WTC11 (cell line): ENCODE measurements around the gene PCDHGA1. TPM values are rescaled to one million over a fixed set of nuclear protein-coding genes. Genes with fewer than 3 reads are reported as not detected.

Experiments used
- ATAC-seq: fragments of 200-7000 bp; cut with Tn5 transposase; 2 replicates; pipeline ENCODE4 v1.10.0; 2021; ENCODE audit warnings: mild to moderate bottlenecking, moderate library complexity
- CTCF ChIA-PET: fragments of 300-600 bp; sonication (Branson Sonifier 250); formaldehyde crosslinking; loops from one replicate; lab custom pipeline; 2021; ENCODE audit warnings: antibody characterized with exemption; lab: Charles Lee
- POLR2A ChIA-PET: fragments of 350-600 bp; sonication (Branson Sonifier 250); formaldehyde crosslinking; loops from one replicate; lab custom pipeline; 2021; ENCODE audit warnings: antibody characterized with exemption; lab: Charles Lee
- DNase-seq: peaks from one replicate; pipeline ENCODE4 v3.0.0; 2021; ENCODE audit warnings: low spot score
- H3K27ac Mint-ChIP-seq: 2 replicates; pipeline ENCODE4 v1.8.0; 2021; ENCODE audit warnings: mixed read lengths
- H3K27me3 Mint-ChIP-seq: 2 replicates; pipeline ENCODE4 v1.8.0; 2021; ENCODE audit warnings: low read depth, mild to moderate bottlenecking, moderate library complexity, mixed read lengths
- H3K36me3 Mint-ChIP-seq: 2 replicates; pipeline ENCODE4 v1.8.0; 2021; ENCODE audit warnings: mixed read lengths
- H3K4me1 Mint-ChIP-seq: 2 replicates; pipeline ENCODE4 v1.8.0; 2022; ENCODE audit warnings: mixed read lengths
- H3K4me3 Mint-ChIP-seq: 2 replicates; pipeline ENCODE4 v1.8.0; 2021; ENCODE audit warnings: mild to moderate bottlenecking, moderate library complexity, mixed read lengths
- H3K9me3 Mint-ChIP-seq: 2 replicates; pipeline ENCODE4 v1.8.0; 2021; ENCODE audit warnings: mixed read lengths
- ETV6 ChIP-seq: sonication (generic); formaldehyde crosslinking; IDR thresholded peaks from 2 replicates; pipeline ENCODE4 v1.8.1; 2022; ENCODE audit warnings: mild to moderate bottlenecking, missing genetic modification reagents
- NR1H2 ChIP-seq: sonication (generic); formaldehyde crosslinking; IDR thresholded peaks from 2 replicates; pipeline ENCODE4 v1.9.0; 2021; ENCODE audit warnings: mild to moderate bottlenecking, moderate library complexity, missing genetic modification reagents
- RORB ChIP-seq: fragments of 250-450 bp; sonication (Bioruptor Pico); IDR thresholded peaks from 2 replicates; pipeline ENCODE4 v1.9.0; 2021; ENCODE audit warnings: mild to moderate bottlenecking
- SMAD3 ChIP-seq: sonication (generic); formaldehyde crosslinking; IDR thresholded peaks from 2 replicates; pipeline ENCODE4 v1.8.0; 2022; ENCODE audit warnings: missing genetic modification reagents, mild to moderate bottlenecking, borderline replicate concordance
- SMAD4 ChIP-seq: sonication (generic); formaldehyde crosslinking; IDR thresholded peaks from 2 replicates; pipeline ENCODE4 v1.8.0; 2022; ENCODE audit warnings: mild to moderate bottlenecking, missing genetic modification reagents
- TEAD1 ChIP-seq: sonication (generic); formaldehyde crosslinking; IDR thresholded peaks from 2 replicates; pipeline ENCODE4 v1.8.0; 2022; ENCODE audit warnings: mild to moderate bottlenecking, missing genetic modification reagents
- ZBTB21 ChIP-seq: sonication (generic); formaldehyde crosslinking; IDR thresholded peaks from 2 replicates; pipeline ENCODE4 v1.8.1; 2023; ENCODE audit warnings: mild to moderate bottlenecking, missing genetic modification reagents, borderline replicate concordance
- ZNF423 ChIP-seq: fragments of 250-450 bp; sonication (Bioruptor Pico); IDR thresholded peaks from 2 replicates; pipeline ENCODE4 v2.1.2; 2022; ENCODE audit warnings: mild to moderate bottlenecking, moderate library complexity
- total RNA-seq: library from RNA; stranded (reverse); gene quantifications from 3 replicates; pipeline ENCODE4 v1.2.3, GENCODE V29; 2021
- TF ChIP-seq, protein P1 (sequence below): sonication (generic); formaldehyde crosslinking; conservative IDR thresholded peaks from 2 replicates; pipeline ENCODE4 v1.8.1; 2022; ENCODE audit warnings: mild to moderate bottlenecking, missing genetic modification reagents
- TF ChIP-seq, protein P2 (sequence below): sonication (generic); formaldehyde crosslinking; IDR thresholded peaks from 2 replicates; pipeline ENCODE4 v1.8.1; 2022; ENCODE audit warnings: low read depth, mild to moderate bottlenecking, moderate library complexity, missing genetic modification reagents, borderline replicate concordance
- TF ChIP-seq, protein P3 (sequence below): sonication (generic); formaldehyde crosslinking; IDR thresholded peaks from 2 replicates; pipeline ENCODE4 v1.8.1; 2023; ENCODE audit warnings: mild to moderate bottlenecking, missing genetic modification reagents
- TF ChIP-seq, protein P4 (sequence below): sonication (generic); formaldehyde crosslinking; IDR thresholded peaks from 2 replicates; pipeline ENCODE4 v1.8.1; 2023; ENCODE audit warnings: mild to moderate bottlenecking, moderate library complexity, missing genetic modification reagents
- TF ChIP-seq, protein P5 (sequence below): sonication (generic); formaldehyde crosslinking; IDR thresholded peaks from 2 replicates; pipeline ENCODE4 v1.8.0; 2022; ENCODE audit warnings: mild to moderate bottlenecking, missing genetic modification reagents
- TF ChIP-seq, protein P6 (sequence below): fragments of 250-450 bp; sonication (Bioruptor Pico); IDR thresholded peaks from 2 replicates; pipeline ENCODE4 v1.9.0; 2021; ENCODE audit warnings: moderate library complexity, mild to moderate bottlenecking, inconsistent platforms, borderline replicate concordance
- TF ChIP-seq, protein P7 (sequence below): sonication (generic); formaldehyde crosslinking; IDR thresholded peaks from 2 replicates; pipeline ENCODE4 v1.8.0; 2022; ENCODE audit warnings: mild to moderate bottlenecking, missing genetic modification reagents
- TF ChIP-seq, protein P8 (sequence below): sonication (generic); formaldehyde crosslinking; IDR thresholded peaks from 2 replicates; pipeline ENCODE4 v1.8.1; 2023; ENCODE audit warnings: mild to moderate bottlenecking, missing genetic modification reagents, borderline replicate concordance

The PCDHGA1 gene
- total RNA-seq, 1 experiment from 2014 or later = 1.5 TPM

DNA sequence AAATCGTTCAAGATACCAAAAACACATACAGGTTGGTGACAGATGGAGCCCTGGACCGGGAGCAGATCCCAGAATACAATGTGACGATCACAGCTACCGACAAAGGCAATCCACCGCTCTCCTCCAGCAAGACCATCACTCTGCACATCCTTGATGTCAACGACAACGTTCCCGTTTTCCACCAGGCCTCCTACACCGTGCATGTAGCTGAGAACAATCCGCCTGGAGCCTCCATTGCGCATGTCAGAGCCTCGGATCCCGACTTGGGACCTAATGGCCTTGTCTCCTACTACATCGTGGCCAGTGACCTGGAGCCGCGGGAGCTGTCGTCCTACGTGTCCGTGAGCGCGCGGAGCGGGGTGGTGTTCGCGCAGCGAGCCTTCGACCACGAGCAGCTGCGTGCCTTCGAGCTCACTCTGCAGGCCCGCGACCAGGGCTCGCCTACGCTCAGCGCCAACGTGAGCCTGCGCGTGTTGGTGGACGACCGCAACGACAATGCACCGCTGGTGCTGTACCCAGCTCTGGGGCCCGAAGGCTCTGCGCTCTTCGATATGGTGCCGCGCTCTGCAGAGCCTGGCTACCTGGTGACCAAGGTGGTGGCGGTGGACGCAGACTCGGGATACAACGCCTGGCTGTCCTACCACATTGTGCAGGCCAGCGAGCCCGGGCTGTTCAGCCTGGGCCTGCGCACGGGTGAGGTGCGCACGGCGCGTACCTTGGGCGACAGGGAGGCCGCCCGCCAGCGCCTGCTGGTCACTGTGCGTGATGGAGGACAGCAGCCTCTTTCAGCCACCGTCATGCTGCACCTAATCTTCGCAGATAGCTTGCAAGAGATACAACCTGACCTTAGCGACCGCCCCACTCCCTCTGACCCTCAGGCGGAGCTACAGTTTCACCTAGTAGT is 41.5 kb downstream of the PCDHGA1 start:
- DNase-seq (no peak), ATAC-seq (no peak)
- H3K9me3 Mint-ChIP-seq = peaks cover 55% of the 10 kb centered on the region
- no peak overlapping the region for H3K27ac Mint-ChIP-seq
- TF ChIP-seq, protein P1, sequence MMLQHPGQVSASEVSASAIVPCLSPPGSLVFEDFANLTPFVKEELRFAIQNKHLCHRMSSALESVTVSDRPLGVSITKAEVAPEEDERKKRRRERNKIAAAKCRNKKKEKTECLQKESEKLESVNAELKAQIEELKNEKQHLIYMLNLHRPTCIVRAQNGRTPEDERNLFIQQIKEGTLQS (CRISPR knock-in tag) = no peak
- TF ChIP-seq SMAD3 (CRISPR knock-in tag) (no peak), RORB (no peak), SMAD4 (no peak), TEAD1 (CRISPR knock-in tag) (no peak), NR1H2 (CRISPR knock-in tag) (no peak), ZBTB21 (CRISPR knock-in tag) (no peak), ZNF423 (CRISPR knock-in tag) (no peak), ETV6 (CRISPR knock-in tag) (no peak)
- TF ChIP-seq, protein P2, sequence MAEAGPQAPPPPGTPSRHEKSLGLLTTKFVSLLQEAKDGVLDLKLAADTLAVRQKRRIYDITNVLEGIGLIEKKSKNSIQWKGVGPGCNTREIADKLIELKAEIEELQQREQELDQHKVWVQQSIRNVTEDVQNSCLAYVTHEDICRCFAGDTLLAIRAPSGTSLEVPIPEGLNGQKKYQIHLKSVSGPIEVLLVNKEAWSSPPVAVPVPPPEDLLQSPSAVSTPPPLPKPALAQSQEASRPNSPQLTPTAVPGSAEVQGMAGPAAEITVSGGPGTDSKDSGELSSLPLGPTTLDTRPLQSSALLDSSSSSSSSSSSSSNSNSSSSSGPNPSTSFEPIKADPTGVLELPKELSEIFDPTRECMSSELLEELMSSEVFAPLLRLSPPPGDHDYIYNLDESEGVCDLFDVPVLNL (CRISPR knock-in tag) = no peak
- TF ChIP-seq, protein P3, sequence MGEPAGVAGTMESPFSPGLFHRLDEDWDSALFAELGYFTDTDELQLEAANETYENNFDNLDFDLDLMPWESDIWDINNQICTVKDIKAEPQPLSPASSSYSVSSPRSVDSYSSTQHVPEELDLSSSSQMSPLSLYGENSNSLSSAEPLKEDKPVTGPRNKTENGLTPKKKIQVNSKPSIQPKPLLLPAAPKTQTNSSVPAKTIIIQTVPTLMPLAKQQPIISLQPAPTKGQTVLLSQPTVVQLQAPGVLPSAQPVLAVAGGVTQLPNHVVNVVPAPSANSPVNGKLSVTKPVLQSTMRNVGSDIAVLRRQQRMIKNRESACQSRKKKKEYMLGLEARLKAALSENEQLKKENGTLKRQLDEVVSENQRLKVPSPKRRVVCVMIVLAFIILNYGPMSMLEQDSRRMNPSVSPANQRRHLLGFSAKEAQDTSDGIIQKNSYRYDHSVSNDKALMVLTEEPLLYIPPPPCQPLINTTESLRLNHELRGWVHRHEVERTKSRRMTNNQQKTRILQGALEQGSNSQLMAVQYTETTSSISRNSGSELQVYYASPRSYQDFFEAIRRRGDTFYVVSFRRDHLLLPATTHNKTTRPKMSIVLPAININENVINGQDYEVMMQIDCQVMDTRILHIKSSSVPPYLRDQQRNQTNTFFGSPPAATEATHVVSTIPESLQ (CRISPR knock-in tag) = no peak
- TF ChIP-seq, protein P4, sequence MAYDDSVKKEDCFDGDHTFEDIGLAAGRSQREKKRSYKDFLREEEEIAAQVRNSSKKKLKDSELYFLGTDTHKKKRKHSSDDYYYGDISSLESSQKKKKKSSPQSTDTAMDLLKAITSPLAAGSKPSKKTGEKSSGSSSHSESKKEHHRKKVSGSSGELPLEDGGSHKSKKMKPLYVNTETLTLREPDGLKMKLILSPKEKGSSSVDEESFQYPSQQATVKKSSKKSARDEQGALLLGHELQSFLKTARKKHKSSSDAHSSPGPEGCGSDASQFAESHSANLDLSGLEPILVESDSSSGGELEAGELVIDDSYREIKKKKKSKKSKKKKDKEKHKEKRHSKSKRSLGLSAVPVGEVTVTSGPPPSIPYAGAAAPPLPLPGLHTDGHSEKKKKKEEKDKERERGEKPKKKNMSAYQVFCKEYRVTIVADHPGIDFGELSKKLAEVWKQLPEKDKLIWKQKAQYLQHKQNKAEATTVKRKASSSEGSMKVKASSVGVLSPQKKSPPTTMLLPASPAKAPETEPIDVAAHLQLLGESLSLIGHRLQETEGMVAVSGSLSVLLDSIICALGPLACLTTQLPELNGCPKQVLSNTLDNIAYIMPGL = no peak
- TF ChIP-seq, protein P5, sequence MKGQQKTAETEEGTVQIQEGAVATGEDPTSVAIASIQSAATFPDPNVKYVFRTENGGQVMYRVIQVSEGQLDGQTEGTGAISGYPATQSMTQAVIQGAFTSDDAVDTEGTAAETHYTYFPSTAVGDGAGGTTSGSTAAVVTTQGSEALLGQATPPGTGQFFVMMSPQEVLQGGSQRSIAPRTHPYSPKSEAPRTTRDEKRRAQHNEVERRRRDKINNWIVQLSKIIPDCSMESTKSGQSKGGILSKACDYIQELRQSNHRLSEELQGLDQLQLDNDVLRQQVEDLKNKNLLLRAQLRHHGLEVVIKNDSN (CRISPR knock-in tag) = no peak
- TF ChIP-seq, protein P6, sequence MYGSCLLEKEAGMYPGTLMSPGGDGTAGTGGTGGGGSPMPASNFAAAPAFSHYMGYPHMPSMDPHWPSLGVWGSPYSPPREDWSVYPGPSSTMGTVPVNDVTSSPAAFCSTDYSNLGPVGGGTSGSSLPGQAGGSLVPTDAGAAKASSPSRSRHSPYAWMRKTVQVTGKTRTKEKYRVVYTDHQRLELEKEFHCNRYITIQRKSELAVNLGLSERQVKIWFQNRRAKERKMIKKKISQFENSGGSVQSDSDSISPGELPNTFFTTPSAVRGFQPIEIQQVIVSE (CRISPR knock-in tag) = no peak
- TF ChIP-seq, protein P7, sequence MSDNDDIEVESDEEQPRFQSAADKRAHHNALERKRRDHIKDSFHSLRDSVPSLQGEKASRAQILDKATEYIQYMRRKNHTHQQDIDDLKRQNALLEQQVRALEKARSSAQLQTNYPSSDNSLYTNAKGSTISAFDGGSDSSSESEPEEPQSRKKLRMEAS (CRISPR knock-in tag) = no peak
- TF ChIP-seq, protein P8, sequence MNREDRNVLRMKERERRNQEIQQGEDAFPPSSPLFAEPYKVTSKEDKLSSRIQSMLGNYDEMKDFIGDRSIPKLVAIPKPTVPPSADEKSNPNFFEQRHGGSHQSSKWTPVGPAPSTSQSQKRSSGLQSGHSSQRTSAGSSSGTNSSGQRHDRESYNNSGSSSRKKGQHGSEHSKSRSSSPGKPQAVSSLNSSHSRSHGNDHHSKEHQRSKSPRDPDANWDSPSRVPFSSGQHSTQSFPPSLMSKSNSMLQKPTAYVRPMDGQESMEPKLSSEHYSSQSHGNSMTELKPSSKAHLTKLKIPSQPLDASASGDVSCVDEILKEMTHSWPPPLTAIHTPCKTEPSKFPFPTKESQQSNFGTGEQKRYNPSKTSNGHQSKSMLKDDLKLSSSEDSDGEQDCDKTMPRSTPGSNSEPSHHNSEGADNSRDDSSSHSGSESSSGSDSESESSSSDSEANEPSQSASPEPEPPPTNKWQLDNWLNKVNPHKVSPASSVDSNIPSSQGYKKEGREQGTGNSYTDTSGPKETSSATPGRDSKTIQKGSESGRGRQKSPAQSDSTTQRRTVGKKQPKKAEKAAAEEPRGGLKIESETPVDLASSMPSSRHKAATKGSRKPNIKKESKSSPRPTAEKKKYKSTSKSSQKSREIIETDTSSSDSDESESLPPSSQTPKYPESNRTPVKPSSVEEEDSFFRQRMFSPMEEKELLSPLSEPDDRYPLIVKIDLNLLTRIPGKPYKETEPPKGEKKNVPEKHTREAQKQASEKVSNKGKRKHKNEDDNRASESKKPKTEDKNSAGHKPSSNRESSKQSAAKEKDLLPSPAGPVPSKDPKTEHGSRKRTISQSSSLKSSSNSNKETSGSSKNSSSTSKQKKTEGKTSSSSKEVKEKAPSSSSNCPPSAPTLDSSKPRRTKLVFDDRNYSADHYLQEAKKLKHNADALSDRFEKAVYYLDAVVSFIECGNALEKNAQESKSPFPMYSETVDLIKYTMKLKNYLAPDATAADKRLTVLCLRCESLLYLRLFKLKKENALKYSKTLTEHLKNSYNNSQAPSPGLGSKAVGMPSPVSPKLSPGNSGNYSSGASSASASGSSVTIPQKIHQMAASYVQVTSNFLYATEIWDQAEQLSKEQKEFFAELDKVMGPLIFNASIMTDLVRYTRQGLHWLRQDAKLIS = no peak
- ChIA-PET CTCF (interaction anchor here (1.0 to 3.5 kb wide), 10 partner anchors 16 to 192 kb away, joined by 3 to 37 read pairs (median 8); partner anchors contain the start of genes PCDHB14, PCDHB16, PCDHGA10 and PCDHGA2), POLR2A (no interaction called here)
- peaks cover 9% of the 10 kb centered on the region for H3K27me3 Mint-ChIP-seq
- H3K4me3 Mint-ChIP-seq = no peak overlapping the region
- peaks cover 5% of the 10 kb centered on the region for H3K4me1 Mint-ChIP-seq
- peaks cover 56% of the 10 kb centered on the region for H3K36me3 Mint-ChIP-seq
